Lower leg skin (tissue), 3 donors: Measurements from ENCODE around the gene HCST.

Source experiments
- POLR2A ChIP-seq, 2 donors: fragments of 450-650 bp; IDR thresholded peaks; one replicate each; pipeline ENCODE4 v1.6.1; 2016 to 2017; ENCODE audit warnings: antibody characterized with exemption in 2 of 2, mild to moderate bottlenecking in 1 of 2, moderate library complexity in 1 of 2
- TF ChIP-seq, protein P1 (sequence below), 3 donors: fragments of 450-650 bp; IDR thresholded peaks; one replicate each; pipeline ENCODE4 v1.5.1; 2016; ENCODE audit warnings: antibody characterized with exemption in 3 of 3, mild to moderate bottlenecking in 3 of 3, moderate library complexity in 2 of 3

DNA sequence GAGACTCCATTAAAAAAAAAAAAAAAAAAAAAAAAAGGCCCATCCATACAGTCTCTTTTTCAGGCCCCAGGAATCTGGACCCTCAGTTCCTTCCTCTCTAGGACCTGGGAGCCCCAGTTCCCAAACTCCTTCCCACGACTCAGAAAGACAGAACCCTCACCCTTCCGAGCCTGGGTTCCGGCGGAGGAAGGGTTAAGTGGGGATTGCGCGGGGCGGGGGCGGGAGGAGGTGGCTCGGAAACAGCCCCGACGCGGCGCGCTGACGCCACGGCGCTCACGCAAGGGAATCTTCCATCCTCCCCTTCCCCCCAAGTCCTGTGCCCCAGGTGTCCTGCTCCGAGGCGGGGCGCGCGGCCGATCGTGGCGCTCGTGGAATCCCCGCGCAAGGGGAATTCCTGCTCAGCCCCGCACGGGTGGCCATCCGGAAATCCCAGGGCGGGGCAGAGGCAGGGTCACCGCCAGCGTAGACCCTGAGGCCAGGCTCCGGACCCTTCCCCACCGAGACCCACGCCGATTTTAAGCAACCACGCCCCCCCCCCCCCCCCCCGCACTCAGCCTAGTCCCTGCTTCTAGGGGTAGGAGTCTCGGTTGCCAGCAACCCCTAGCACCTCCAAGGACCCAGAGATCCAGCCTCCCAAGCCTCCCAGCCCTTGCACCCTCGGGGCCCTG, 2.6 kb upstream of the HCST start:
- TF ChIP-seq POLR2A (IDR thresholded peaks at IDR 0.05) = no peak
- TF ChIP-seq, protein P1, sequence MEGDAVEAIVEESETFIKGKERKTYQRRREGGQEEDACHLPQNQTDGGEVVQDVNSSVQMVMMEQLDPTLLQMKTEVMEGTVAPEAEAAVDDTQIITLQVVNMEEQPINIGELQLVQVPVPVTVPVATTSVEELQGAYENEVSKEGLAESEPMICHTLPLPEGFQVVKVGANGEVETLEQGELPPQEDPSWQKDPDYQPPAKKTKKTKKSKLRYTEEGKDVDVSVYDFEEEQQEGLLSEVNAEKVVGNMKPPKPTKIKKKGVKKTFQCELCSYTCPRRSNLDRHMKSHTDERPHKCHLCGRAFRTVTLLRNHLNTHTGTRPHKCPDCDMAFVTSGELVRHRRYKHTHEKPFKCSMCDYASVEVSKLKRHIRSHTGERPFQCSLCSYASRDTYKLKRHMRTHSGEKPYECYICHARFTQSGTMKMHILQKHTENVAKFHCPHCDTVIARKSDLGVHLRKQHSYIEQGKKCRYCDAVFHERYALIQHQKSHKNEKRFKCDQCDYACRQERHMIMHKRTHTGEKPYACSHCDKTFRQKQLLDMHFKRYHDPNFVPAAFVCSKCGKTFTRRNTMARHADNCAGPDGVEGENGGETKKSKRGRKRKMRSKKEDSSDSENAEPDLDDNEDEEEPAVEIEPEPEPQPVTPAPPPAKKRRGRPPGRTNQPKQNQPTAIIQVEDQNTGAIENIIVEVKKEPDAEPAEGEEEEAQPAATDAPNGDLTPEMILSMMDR (IDR thresholded peaks at IDR 0.05) = no peak
